NCI-H1694 treated with DMSO at 0.1 percent for 48 hours (cell line): ENCODE measurements around the gene ADAMTSL5.
"Not testable (repeated sequence)": the region's sequence is repeated elsewhere in the genome, so short reads cannot be mapped to it uniquely, and the experiment has no call there.

Experiments used
- DNase-seq: peaks from one replicate; lab custom pipeline; 2025; lab: John Stamatoyannopoulos, UW

Gene ADAMTSL5

DNA sequence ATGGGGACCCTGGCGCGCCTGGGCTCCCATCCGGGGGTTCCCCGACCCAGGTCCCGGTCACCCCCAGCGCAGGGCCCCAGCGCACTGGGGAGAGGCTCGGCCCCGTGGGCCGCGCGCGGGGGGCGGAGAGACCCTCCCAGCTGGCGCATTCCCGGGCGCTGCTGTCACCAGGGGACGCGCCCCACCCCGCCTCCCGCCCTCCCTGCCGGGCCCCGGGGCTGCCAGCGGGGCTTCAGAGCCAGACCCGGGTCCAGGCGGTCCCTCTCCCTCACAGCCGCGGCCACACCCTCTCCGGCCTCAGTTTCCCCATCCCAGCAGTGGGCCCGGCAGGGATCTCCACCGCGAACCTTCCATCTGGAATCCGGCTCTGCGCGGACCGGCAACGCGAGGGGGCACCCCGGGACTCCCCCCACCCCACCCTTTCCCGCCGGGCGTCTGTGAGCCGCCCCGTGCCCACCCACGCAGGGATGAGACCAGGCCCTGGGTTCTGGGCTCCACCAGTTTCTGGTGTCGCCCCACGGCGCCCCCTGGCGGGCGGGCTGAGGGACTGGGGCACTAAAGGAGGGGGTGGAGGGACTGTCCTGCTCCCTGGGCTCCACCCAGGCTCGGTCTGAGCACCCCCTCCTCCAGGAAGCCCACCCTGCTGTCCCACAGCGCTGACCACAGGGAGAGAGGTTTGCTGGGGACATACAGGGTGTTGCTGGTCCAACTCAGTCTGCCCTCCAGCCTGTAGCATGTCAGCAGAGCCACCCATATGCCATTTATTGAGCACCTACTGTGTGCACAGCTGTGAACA, 878 bp upstream of the ADAMTSL5 start:
- no peak for DNase-seq

DNA sequence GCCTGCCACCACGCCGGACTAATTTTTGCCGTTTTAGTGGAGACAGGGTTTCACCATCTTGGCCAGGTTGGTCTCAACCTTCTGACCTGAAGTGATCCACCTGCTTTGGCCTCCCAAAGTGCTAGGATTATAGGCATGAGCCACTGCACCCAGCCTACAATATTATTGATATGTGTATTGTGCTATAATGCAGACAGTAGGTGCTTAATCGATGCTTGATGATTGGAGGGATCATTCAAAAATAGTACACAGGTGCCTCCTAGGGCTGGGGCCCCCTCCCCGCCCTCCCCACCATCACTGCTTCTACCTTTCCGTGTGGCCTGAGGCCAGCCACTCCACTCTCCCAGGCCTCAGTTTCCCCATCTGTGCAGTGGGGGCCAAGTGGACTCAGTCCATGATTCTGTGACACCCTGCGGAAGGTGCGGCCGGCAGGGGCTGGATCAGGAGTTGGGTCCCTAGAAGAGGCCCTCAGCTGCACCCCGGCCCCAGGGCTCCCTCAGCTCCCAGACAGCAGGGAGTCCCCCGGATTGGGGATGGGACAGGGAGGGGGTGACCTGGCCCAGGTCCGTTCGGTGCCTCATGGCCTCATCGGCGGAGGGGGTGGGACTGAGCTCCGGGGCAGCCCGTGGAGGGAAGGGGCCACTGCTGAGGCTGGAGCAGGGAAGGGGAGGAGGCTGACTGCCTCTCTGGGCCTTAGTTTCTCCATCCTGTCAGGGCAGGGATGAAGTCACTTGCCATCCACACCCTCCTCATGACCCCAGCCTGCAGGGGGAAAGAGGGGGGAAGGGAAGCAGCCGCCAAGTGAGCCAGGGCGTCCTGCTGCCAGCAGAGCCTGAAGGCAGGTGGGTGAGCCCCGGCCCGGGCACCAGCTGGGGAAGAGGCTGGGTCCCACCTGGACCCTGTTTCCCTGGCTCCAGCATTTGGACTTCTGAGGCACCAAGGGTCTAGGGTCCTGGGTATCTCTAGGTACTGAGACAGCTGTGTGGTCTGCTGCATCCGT, 1.2 kb downstream of the ADAMTSL5 start:
- DNase-seq: no peak

DNA sequence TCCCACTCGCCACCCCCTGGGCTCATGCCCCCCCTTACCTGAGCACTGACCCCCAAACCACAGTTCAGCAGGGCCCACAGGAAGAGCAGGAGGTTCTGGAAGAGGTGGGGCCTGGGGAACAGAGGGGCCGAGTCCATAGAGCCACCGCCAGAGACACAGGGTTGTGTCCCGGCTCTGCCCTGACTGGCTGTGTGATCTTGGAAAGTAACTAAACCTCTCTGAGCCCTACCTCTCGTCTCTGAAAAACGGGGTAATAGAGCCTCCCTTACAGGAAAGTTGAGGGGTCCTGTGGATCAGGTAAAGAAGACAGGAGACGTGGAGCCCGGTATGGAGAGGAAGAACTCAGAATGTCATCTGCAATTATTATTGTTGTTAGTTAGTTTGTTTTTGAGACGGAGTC, 2.0 kb downstream of the ADAMTSL5 start:
- DNase-seq: no peak

DNA sequence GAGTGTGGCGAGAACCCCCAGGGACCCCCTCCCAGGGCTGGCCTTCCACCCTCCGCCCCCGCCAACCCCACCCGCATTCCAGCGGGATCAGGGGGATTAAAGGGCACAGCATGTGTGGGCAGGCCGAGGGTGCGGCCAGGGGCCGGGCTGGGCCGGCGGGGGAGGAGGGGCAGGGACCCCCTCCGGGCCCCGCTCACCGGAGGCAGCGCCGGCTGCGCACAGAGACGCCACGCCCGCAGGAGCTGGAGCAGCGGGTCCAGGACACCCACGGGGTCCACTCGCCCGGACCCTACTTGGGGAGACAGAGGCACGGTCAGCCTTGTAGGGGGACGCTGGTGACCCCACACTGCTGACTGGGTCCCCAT, 2.4 kb downstream of the ADAMTSL5 start:
- no peak for DNase-seq

DNA sequence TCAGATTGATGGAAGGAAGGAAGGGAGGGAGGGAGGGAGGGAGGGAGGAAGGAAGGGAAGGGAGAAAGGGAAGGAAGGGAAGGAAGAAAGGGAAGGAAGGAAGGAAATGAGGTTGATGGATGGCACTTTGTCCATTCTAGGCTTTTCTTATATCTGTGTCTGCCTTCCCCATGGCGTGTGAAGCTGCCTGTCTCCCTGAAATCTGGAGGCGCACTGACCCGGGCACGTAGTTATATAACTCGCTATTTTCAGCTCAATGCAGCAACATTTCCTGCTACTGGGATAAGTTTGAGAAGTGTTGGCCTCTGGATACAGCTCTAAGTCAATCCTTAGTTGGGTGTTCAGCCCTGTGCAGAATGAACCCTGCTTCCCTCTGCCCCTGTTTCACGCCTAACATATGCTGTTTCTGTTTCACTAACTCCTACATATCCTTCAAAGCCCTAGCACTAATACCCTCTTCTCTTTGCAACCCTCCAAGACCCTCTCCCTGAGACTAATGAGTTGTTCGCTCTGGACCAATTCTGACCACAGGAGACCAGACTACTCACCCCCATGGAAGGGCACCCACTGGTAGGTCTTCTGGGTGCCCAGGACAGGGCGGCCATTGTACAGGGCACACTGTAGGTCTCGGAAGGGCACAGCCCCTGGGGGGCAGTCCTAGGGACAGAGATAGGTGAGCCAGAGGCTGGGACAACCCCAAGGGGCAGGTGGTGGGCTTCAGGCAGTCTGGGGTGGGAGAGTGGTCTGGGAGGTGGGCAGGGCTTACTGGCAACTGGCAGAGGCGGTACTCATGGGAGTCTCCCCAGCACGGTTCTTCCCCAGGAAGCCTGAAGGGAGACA, 3.0 kb downstream of the ADAMTSL5 start:
- no peak for DNase-seq

DNA sequence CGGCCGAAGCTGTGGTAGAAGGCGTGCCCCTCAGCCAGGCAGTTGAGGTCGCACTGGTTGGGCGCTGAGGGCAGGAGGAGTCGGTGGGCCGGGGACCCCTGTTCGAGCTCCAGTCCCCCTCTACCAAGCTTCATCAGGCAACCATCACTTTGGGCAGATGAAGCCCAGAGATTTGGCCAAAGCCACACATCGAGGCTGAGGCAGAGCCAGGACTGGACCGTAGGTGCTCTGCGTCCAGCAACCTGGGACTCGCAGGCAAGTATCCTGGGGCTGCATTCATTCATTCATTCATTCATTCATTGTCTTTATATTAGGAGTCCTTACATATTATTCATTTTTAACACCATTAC, 4.3 kb downstream of the ADAMTSL5 start:
- DNase-seq: no peak

DNA sequence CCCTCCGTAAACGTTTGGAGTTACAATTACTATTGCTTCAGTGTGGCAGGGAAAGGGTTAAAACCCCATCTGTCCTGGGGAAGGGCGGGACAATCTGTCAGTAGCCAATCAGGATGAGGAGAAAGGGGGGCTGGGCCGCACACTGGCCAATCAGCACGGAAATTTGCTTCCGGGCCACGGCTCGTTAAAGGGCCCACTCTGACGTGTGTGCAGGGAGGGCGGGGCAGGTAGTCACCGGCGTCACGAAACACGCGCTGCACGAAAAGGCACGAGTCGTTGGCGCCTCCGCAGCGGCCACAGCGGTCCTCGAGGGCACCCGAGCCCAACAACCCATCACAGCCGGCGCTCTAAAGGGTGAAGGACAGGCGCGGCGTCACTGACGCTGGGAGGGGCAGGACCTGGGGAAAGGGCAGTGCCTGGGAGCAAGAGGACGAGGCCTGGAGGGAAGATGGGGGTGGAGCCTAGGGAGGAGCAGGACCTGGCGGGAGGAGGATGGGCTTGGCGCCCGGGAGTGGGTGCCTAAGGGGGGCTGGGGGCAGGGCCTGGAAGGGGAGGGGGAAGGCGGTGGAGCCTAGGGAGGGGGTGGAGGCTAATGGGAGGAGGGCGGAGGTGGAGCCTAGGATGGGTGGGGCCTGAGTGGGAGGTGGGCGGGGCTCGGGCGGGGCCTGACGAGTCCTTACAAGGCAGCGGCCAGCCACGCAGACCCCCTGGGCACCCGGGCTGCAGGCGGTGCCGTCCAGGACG, 4.9 kb downstream of the ADAMTSL5 start:
- DNase-seq: peak; percentile 80

DNA sequence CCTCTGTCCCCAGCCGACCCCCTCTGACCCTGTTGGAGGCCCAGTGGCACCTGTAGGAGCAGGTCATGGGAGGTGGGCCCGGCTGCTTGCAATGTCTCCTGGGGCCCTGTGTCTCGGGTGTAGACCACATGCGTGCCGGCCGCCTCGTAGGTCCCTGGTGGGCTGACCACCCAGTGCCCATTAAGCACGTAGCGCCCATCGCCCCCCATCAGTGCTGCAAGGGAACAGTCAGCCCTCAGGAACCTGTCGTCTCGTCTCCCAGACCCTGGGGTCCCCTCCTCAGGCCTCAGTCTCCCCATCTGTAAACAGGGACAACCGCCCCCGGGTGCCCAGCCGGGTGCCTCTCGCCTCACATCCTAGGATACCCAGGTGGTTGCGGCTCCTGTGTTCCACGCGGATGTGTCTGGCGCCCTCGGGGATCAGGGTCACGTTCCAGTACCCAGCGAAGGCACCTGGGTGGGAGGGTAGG, 5.6 kb downstream of the ADAMTSL5 start:
- DNase-seq: no peak

DNA sequence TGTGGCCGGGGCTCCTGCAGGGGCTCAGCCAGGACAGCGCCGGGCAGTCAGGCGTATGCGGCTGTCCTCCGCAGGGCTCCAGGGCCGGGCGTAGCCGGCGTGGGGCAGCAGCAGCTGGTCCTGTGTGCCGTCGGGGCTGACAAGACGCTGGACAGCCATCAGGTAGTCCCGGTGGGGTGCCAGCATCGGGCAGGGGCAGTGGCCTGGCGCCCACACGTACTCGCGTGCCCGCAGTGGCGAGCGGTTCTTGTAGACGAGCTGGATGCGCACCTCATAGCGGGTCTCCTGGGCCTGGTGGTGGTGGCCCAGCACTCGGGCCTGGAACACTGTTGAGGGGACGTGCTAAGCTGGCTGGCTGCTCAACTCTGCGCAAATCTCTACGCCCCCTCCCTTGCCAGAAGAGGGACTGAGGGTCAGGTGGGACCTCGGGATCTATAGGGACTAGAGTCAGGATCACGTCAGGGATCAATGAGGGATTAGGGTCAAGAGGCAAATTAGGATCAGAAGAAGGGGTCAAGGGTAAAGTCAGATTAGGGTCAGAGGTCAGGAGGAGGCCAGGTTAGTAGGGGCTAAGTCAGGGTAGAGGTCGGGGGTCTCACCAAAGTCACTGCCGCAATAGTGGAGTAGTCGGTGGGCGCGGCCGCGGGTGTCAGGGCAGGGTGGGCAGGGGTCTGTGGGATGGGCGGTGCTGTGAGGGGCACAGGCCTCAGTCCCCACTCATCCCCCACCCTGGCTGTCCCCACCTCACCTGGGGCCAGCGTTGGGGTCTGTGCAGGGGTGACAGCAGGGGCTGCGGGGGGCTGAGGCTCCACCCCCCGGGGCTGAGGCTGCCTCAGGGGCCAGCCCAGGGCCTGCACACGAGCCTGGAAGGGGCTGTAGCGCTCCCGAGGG, 6.6 kb downstream of the ADAMTSL5 start:
- no peak for DNase-seq

DNA sequence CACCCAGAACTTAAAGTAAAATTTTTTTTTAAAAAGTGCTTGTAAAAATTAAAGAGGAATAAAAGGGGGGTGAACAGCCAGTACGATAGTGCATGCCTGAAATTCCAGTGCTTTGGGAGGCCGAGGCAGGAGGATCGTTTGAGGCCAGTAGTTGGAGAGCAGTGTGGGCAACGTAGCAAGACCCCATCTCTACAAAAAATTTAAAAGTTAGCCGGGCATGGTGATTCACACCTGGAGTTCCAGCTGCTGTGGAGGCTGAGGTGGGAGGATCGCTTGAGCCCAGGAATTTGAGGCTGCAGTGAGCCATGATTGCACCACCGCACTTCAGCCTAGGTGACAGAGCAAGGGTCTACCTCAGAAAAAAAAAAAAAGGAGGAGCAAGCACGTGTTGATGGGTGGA, 7.8 kb downstream of the ADAMTSL5 start:
- DNase-seq: no peak

DNA sequence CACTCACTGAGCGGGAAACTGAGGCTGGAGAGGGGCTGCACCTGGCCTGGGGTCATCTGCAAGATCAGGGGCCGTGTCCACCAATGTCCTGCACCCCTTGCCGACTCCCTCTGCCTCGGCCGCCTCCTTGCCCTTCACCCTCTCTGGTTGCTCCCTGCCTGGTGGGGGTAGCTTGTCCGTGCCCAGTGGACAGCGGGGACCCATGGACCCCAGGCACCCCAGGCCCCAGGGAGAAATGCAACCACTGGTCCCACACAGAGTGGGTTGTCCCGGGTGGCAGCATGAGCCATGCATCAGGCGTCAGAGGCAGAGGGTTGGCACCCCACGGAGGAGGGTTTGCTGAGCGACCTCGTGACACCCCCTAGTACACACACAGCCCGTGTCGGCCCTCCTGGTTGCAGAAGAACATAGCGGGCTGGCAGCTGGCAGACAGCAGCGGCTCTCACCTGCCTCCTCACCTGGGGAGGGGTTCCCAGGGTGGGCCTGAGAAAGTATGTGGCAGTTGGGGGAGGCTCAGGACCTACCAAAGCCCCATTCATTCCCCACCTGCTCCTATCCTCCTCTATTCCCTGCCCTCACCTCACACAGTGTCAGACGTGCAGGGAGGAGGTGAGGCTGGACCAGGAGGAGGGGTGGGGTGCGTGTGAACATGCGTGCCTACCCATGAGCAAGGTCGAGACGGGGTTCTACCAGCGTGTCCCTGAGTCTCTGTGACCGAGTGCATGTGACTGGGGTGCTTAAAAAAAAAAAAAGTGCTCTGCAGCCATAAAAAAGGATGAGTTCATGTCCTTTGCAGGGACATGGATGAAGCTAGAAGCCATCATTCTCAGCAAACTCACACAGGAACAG, 8.7 kb downstream of the ADAMTSL5 start:
- no peak for DNase-seq

DNA sequence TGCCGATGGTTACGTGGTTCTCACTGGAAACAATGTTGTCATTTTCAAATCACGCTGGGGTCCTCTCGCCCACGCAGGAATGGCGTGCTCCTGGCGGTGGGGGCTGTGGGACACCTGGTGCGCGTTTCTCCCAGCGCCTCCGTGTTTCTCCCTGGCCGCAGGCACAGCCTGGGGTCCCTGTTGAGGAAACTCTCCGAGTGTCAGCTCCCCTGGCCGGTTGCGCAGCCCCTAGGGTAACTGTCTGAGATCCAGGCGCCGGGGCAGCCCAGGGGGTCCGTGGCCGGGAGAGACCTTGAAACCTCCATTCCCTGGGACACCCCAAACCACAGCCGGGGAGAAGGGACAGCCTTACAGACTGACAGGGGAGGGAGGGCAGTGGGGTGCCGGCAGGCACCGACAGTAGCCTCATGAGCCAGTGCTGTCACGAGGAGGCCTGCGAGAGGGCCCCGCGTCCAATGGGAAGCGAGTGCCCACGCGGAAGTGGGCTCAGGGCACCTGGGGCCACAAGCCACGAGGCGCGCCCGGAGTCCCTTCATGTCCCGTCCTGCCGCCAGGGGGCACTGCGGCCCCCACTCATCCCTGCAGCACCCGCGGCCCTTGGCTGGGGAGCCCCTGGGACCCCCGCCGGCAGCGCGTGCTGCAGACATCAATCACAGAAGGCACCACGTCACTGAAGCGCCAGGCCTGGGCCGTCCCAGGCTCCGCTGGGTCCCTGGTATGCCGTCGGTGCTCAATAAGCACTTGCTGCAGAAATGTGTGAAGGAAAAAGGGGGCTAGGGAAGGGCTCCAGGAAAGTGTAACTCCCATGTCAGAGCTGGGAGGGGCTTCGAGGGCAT, 9.5 kb downstream of the ADAMTSL5 start:
- DNase-seq: no peak

DNA sequence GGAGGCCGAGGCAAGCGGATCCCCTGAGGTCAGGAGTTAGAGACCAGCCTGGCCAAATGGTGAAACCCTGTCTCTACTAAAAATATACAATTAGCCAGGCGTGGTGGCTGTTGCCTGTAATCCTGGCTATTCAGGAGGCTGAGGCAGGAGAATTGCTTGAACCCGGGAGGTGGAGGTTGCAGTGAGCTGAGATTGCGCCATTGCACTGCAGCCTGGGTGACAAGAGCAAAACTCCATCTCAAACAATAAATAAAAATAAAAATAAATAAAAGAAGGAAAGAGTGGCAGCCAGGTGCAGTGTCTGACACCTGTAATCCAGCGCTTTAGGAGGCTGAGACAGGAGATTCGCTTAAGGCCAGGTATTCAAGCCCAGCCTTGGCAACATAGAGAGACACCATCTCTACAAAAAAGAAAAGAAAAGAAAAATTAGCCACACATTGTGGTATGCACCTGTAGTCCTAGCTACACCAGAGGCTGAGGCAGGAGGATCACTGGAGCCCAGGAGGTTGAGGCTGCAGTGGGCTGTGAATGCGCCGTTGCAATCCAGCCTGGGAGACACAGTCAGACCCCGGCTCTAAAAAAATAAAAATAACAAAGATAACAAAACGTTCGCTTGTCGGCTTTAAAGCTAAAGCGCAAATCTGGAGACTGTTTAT, 10.3 kb downstream of the ADAMTSL5 start:
- no peak for DNase-seq

DNA sequence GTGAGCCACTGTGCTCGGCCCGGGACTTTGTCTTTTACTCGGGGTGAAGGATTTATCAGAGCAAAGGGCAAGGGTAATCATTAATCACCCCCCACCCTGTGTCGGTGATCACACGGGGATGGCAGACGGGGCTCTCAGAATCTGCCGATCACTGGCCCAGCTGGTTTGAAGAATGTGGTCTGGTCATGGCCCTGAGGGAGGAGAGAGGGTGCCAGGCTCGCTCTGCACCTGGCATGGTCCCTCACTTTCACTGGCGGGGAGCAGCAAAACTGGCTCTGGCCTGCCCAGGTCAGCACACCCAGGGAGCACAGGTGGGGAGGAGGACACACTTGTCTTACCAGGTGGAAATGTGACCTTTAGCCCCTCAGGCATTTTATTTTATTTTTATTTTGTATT, 11.6 kb downstream of the ADAMTSL5 start:
- DNase-seq: no peak

DNA sequence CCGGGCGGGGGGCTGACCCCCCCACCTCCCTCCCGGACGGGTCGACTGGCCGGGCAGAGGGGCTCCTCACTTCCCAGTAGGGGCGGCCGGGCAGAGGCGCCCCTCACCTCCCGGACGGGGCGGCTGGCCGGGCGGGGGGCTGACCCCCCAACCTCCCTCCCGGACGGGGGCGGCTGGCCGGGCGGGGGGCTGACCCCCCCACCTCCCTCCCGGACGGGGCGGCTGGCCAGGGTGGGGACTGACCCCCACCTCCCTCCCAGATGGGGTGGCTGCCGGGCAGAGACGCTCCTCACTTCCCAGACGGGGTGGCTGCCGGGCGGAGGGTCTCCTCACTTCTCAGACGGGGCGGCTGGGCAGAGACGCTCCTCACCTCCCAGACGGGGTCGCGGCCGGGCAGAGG, 13.6 kb downstream of the ADAMTSL5 start:
- not testable (repeated sequence) for DNase-seq

DNA sequence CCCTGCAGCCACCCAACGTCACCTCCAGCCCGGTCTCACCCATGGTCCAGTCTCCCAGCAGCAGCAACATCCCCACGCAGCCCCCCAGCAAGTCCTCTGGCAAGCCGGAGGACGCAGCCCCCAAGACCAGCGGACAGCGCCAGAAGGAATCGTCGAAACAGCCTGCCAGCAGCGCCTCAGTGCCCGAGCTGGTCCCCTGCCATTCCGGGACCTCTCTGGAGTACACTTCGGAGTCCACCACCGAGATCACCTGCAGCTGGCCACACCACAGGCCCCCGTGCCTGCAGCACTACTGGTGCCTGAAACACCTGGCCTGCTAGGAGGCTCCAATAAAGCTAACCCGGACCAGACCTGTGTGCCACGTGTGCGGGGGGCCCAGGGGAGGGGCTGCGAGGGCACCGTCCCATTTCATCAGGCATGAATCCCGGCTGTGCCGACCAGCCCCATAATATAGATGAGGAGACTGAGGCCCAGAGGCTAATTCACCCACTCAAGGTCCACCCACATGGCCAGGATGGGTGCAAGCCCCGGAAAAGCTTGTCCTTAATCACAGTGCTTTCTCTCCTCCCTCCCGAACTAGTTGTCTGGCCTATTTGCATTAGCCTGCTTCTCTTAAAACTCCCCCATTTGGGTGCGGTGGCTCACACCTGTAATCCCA, 15.1 kb downstream of the ADAMTSL5 start:
- no peak for DNase-seq
